Measurements from ENCODE around the gene NAT9. TPM values are rescaled to one million over a fixed set of nuclear protein-coding genes. Genes with fewer than 3 reads are reported as not detected.

NAT9 gene
- total RNA-seq, 1 experiment from 2014 or later: 63.5 TPM

DNA sequence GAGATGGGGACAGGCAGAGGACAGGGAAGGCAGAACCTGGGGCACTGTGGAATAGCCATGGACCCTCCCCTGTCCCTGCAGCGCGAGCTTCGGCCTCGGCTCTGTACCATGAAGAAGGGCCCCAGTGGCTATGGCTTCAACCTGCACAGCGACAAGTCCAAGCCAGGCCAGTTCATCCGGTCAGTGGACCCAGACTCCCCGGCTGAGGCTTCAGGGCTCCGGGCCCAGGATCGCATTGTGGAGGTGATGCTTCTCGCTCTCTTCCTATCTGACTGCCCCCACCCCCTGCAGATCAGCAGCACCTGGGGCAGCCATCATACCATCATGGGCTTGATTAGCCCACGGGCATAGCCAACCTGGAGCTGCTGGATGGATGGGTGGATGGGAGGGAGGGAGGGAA, 14.2 kb downstream of the NAT9 start:
- no peak overlapping the region for H3K27ac ChIP-seq (ENCODE audit: insufficient read length, low read depth, low read length)
- no peaks in the 10 kb centered on the region for H3K27me3 ChIP-seq (ENCODE audit: insufficient read depth, low read length)
- no peak overlapping the region for H3T11ph ChIP-seq (ENCODE audit: low read length)
- WGBS (ENCODE audit: extremely low coverage, insufficient read length, low lambda C conversion rate): no CpG with 5 or more reads among the region's 11 CpGs
- no peak overlapping the region for H3K4me2 ChIP-seq (ENCODE audit: insufficient read depth, insufficient read length, low read length)
- H4K91ac ChIP-seq (ENCODE audit: insufficient read length, low read depth, low read length): no peak overlapping the region
- Mint-ChIP-seq H3K27ac (no peak overlapping the region), H3K9me3 (no peaks in the 10 kb centered on the region), H3K4me1 (peaks cover 53 to 75% of the 10 kb centered on the region in 2 experiments), H3K36me3 (ENCODE audit: insufficient read depth in 1 of 3, low read depth in 3 of 3) (peaks cover 6 to 15% (median 13%) of the 10 kb centered on the region in 3 experiments; a peak in 6 of 7 replicates), H3K27me3 (ENCODE audit: low read depth) (no peaks in the 10 kb centered on the region), H3K4me3 (no peak overlapping the region)
- H2BK15ac ChIP-seq (ENCODE audit: low read depth, low read length): no peak overlapping the region
- no peak overlapping the region for H2BK120ac ChIP-seq (ENCODE audit: low read depth, low read length, poor library complexity, severe bottlenecking)
- H3K18ac ChIP-seq (ENCODE audit: insufficient read length, low read depth, low read length): no peak overlapping the region
- no peaks in the 10 kb centered on the region; the same call in 1 of the 2 replicates for H3K79me2 ChIP-seq (ENCODE audit: insufficient read depth, low read length)
- H3K4ac ChIP-seq (ENCODE audit: low read depth, low read length): no peak overlapping the region
- TF ChIP-seq, protein P1, sequence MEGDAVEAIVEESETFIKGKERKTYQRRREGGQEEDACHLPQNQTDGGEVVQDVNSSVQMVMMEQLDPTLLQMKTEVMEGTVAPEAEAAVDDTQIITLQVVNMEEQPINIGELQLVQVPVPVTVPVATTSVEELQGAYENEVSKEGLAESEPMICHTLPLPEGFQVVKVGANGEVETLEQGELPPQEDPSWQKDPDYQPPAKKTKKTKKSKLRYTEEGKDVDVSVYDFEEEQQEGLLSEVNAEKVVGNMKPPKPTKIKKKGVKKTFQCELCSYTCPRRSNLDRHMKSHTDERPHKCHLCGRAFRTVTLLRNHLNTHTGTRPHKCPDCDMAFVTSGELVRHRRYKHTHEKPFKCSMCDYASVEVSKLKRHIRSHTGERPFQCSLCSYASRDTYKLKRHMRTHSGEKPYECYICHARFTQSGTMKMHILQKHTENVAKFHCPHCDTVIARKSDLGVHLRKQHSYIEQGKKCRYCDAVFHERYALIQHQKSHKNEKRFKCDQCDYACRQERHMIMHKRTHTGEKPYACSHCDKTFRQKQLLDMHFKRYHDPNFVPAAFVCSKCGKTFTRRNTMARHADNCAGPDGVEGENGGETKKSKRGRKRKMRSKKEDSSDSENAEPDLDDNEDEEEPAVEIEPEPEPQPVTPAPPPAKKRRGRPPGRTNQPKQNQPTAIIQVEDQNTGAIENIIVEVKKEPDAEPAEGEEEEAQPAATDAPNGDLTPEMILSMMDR (conservative IDR thresholded peaks at IDR 0.05): no peak
- H2BK20ac ChIP-seq (ENCODE audit: low read depth, low read length, poor library complexity, severe bottlenecking): no peak overlapping the region
- no peak overlapping the region for H2AFZ ChIP-seq (ENCODE audit: low read length)
- no peak overlapping the region for H4K5ac ChIP-seq (ENCODE audit: insufficient read length, low read depth, low read length)
- no peaks in the 10 kb centered on the region for H4K20me1 ChIP-seq (ENCODE audit: control insufficient read depth, insufficient read depth, insufficient read length)
- H2AK5ac ChIP-seq (ENCODE audit: insufficient read length, low read length): no peak overlapping the region
- H3K14ac ChIP-seq (ENCODE audit: insufficient read depth, low read length): no peak overlapping the region
- H3K9ac ChIP-seq (ENCODE audit: extremely low read depth, insufficient read length, low read length): no peak overlapping the region
- peaks cover under 1% of the 10 kb centered on the region for H3K79me1 ChIP-seq (ENCODE audit: insufficient read depth, low read depth, low read length, poor library complexity, severe bottlenecking)
- no peaks in the 10 kb centered on the region for H3K9me3 ChIP-seq (ENCODE audit: control insufficient read depth, low read depth, low read length)
- H3K23me2 ChIP-seq (ENCODE audit: insufficient read length, low read depth, low read length, poor library complexity, severe bottlenecking): no peaks in the 10 kb centered on the region
- H3K4me1 ChIP-seq (ENCODE audit: insufficient read depth, low read length): peaks cover 11% of the 10 kb centered on the region; the same call in 1 of the 2 replicates
- H3K23ac ChIP-seq (ENCODE audit: insufficient read length, low read depth, low read length): no peak overlapping the region
- H3K56ac ChIP-seq (ENCODE audit: insufficient read length, low read depth, low read length): no peak overlapping the region
- no peak overlapping the region for H2BK12ac ChIP-seq (ENCODE audit: insufficient read length, low read depth, low read length)
- no peak overlapping the region for H4K8ac ChIP-seq (replicated peaks; ENCODE audit: insufficient read length, low read depth, low read length)
- no peak overlapping the region for H2BK5ac ChIP-seq (ENCODE audit: insufficient read length, low read length)
- DNase-seq: no peak
